GM19467 (cell line): ENCODE measurements around the gene RFX7.
"Not testable (repeated sequence)": the region's sequence is repeated elsewhere in the genome, so short reads cannot be mapped to it uniquely, and the experiment has no call there.

Source experiments
- ATAC-seq: cut with Tn5 transposase; IDR thresholded peaks from one replicate; pipeline ENCODE4 v1.9.1; 2021; ENCODE audit warnings: mild to moderate bottlenecking, moderate library complexity; ENCODE audit not compliant: unreplicated experiment

The RFX7 gene

GRCh38 chr15:56243163-56244037, at the start of gene RFX7:
RFX7 (minus strand) TSS chr15:56243879; CDS start chr15:56243285, 594 bp downstream.
- ATAC-seq = peak; percentile 50

- no peak for ATAC-seq
Measured at GRCh38 chr15:56292546-56293316, 49.1 kb upstream of the RFX7 start.

DNA sequence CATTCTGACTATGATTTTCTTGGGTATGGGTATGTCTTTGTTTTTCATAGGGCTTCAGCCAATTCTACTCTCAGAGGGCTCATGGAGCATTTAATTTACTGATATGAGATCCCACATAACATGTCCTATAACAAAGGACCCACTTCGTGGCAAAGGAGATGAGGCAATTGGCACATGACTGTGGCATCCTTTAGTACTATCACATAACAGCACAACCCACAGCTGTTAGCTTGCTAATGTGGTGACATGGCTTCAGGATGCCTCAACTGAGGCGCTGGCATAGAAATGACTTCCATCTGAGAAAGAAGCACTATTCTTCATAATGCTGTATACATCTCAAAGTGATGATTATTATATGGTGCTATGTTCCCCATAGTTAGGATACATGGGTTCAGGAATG, 48.1 kb upstream of the RFX7 start:
- no peak for ATAC-seq

- ATAC-seq = no peak
Measured at GRCh38 chr15:56286213-56286612, 42.5 kb upstream of the RFX7 start.

- ATAC-seq = no peak
Measured at GRCh38 chr15:56281145-56281544, 37.5 kb upstream of the RFX7 start.

- ATAC-seq = no peak
Measured at GRCh38 chr15:56273724-56274123, 30.0 kb upstream of the RFX7 start.

DNA sequence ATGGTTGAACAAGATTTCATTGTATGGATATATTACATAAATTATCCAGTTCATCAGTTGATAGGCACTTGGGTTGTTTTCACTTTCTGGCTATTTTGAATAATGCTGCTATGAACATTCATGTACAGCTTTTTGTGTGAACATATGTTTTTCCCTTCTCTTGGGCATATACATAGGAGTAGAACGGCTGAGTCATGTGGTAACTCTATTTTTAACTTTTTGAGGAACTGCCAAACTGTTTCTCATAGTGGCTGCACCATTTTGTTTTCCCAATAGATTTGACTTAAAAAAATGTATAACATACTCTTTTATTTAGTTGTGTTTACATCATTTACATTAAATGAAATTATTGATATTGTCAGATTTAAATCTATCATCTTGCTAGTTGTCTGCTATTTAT, 28.8 kb upstream of the RFX7 start:
- no peak for ATAC-seq

DNA sequence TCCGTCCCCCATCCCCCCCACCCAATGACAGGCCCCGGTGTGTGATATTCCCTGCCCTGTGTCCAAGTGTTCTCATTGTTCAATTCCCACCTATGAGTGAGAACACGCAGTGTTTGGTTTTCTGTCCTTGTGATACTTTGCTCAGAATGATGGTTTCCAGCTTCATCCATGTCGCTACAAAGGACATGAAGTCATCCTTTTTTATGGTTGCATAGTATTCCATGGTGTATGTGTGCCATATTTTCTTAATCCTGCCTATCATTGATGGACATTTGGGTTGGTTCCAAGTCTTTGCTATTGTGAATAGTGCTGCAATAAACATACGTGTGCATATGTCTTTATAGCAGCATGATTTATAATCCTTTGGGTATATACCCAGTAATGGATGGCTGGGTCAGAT, 22.8 kb upstream of the RFX7 start:
- not testable (repeated sequence) for ATAC-seq

DNA sequence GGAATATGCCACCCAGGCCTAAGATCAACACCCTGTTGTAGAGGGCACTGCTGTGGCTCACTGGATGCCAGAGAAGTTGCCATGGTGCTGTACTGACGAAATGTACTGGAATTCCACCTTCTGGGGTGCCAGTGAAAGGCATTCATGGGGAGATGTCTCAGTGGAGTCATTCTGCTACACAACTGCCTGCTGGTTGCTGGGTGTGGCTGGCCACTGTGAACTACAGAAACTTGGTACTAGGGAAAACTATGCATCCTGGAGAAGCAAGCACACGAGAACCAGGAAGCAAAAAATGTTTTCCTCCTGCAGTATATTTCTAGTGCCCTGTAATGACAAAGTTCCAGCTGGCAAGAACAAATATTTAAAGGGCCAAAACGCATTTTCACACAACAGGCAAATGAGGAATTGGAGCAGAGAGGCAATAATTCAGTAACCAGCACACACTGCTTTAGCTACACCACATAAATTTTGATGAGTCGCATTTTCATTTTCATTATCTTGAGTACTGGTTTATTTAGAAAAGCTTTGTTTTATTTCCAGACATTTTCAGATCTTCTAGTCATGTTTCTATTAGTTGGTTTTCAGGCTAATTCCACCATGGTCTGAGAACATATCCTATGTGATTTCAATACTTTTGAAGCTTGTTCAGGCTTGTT, 18.3 kb upstream of the RFX7 start:
- ATAC-seq = no peak

DNA sequence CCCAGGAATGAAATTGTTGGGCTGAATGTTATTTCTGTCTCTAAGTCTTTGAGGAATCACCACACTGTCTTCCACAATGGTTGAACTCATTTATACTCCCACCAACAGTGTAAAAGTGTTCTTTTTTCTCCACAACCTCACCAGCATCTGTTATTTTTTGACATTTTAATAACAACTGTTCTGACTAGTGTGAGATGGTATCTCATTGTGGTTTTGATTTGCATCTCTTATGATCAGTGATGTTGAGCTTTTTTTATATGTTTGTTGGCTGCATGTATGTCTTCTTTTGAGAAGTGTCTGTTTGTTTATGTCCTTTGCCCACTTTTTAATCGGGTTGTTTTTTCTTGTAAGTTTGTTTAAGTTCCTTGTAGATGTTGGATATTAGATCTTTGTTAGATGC, 13.6 kb upstream of the RFX7 start:
- ATAC-seq = not testable (repeated sequence)

DNA sequence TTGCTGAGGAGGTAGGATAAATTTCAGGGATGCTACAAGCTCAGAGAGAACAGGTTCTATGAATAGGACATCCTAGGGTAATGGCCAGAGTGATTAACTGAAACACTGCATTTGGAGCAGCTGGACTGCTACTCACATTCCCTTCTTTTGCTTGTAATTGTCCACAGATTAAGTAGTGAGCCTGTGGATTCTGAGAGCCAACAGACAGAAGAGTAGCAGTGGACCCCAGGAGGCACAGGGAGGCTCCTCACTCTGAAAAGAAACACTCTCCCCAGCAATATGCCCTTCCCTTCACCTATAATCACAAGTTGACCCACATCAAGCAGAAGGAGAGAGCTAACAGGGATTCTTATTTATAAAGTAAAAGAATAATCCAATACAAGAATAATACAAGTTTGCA, 10.6 kb upstream of the RFX7 start:
- no peak for ATAC-seq

DNA sequence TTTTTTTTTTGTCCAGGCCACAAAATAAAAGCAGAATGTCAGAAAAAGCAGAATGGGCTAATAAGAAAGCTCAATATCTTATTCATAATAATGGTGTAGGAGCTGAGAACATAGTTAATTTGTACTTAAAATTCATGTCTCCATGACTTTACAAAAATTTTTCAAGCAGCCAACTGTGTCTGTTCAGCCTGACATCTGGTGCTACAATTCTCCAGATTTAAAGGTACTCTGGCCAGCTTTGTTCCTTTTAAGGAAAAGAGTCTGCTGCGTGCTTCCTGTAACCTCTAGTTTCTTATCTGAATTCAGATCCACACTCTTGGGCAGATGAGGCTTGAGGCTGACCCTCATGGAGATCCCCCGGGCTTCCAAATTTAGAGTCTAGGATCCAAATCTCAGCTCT, 8.7 kb upstream of the RFX7 start:
- no peak for ATAC-seq

DNA sequence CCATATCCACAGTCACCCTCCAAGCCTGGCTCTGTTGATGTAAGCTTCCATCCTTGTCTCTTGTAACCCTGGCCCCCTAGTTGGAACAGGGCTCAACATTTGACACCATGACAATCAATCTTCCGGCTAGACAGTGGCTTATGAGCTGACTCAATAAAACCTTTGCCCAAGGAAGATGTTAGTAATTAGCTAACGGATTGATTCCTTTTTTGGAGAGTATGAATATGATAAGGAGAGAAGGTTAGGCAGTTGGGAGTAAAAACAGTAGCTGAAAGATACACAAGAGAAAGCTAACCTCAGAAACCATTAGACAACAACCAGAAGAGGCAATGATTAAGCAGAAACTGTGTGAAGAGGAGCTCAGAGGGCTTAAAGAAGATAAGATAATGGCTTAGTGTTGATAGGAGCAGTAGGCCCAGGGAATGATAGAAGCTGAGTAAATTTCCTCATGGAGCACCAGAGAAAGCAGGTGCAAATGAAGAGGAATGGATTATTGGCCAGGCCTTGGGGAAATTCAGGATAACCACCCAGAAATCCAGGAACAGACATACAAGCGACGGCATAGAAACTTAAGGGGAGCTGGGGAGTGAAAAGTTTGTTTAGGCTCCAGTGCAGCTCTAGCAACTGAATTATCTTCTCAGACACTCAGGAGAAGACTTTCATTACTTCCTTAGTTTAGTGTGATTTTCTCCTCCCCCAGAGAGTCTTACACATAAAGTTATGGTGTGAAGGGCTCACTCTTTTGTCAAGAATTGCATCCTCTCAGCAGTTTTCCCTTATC, 7.8 kb upstream of the RFX7 start:
- no peak for ATAC-seq

- no peak for ATAC-seq
Measured at GRCh38 chr15:56250626-56251025, 6.9 kb upstream of the RFX7 start.

GRCh38 chr15:56249092-56249491, 5.4 kb upstream of the RFX7 start:
- no peak for ATAC-seq

DNA sequence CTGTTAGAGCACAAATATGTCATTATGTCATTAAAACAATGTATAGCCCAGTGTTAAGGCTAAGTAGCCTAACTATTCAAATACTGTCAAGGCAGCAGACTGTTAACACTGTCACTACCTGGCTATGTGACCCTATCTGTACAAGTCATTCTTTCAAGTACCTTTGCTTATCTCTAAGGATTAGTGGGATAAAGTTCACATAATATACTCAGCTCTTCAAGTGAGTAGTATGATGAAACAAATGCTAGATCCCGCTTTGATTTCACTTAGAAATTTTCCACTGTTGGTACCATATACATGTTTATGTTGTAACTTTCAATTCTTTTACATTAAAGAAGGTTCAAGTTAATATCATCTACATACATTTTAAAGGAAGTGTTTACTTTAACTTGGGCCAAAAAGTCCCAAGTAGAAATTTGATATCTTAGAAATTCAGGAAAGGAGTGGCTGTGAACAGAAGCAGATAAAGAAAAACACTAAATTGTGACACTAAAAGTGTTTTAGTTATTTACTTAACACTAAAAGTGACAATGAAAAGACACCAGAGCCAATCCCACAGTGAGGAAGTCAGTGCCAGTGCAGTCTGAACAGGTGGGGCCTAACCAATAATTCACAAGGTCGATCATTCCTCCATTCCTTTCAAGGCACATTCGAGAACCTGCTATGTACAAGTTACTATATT, 4.8 kb upstream of the RFX7 start:
- ATAC-seq = no peak

- no peak for ATAC-seq
Measured at GRCh38 chr15:56247266-56247665, 3.6 kb upstream of the RFX7 start.

DNA sequence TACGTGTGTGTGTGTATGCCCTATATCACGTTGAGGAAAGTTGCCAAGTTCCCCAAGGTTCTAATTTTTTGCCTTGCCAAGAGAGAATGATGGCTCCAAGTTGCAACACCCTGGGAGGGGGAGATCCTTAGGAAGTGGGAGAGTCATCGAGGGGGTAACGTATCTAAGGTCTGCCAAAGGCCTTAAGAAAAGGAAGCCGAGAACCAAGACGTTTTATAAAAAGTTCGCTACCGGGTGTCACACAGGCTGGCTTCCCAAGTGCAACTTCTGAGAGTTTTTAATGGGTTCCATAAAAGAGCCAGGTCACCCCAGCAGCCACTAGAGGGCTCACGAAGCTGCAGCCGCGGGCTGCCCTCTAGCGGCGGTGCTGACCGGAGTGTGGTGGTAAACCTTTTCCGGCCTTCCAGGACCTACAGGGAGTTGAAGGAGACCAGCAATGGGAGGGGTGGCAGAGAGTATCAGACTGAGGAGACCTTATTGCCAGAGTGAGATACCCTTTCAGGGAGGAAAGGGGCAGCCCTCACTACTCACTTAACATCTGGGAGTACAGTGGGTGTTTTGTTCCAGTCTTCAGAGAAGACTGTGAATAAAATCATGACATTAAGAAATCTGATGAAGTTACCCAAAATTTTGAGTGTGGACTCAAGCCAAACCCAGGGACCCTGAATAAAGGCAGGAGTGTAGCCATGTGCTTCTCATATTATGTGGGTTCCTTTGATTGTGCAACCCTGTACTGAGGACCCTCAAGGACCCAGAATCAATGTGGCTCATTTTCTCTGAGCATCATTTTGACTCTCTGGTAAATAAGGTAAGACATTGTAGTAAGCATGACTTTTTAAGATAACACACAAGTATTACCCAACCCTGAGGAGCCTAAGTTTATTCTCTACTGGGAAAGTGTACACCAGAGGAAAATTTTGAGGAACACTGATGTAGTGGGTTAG, 2.5 kb upstream of the RFX7 start:
- ATAC-seq = peak; percentile 73
